Ovary (tissue), 3 donors: ENCODE data around the gene KLHDC8A.

Experiments
- CTCF ChIP-seq, 3 donors: fragments of 450-650 bp in 2 of 3; fragments of 200-600 bp in 1 of 3; IDR thresholded peaks; one replicate each; pipeline versions ENCODE4 v1.5.1 to v1.8.0; 2016 to 2022; ENCODE audit warnings: antibody characterized with exemption in 3 of 3, mild to moderate bottlenecking in 1 of 3
- EP300 ChIP-seq: sonication (generic); formaldehyde crosslinking; IDR thresholded peaks from one replicate; pipeline ENCODE4 v1.6.1; 2017; ENCODE audit warnings: antibody characterized with exemption
- POLR2A ChIP-seq: fragments of 450-650 bp; IDR thresholded peaks from one replicate; pipeline ENCODE4 v1.6.1; 2017; ENCODE audit warnings: antibody characterized with exemption, mild to moderate bottlenecking, moderate library complexity
- donor health status: DM: no; HTN: no; CAD: no.

- TF ChIP-seq CTCF (IDR thresholded peaks at IDR 0.05) (no peak), EP300 (no peak), POLR2A (no peak)
Measured at GRCh38 chr1:205353191-205353590, 3.5 kb downstream of the KLHDC8A start.
